IPS-NIHi7 (cell line): ENCODE data around the gene ACAD10.
"Not testable (repeated sequence)": the region's sequence is repeated elsewhere in the genome, so short reads cannot be mapped to it uniquely, and the experiment has no call there.

Experiments
- DNase-seq: peaks from one replicate; pipeline ENCODE4 v3.0.0; 2012; ENCODE audit warnings: mixed read lengths; ENCODE audit errors: extremely low spot score

The ACAD10 gene

GRCh38 chr12:111685811-111686573 is at the start of gene ACAD10, which contains the start of gene BRAP:
ACAD10 (plus strand) TSS chr12:111686053; CDS start chr12:111692710, 6,657 bp downstream.
BRAP (minus strand) TSS chr12:111685956; CDS start chr12:111685792, 164 bp downstream.
- DNase-seq = peak; percentile 99

- peak; percentile 82 for DNase-seq
These were observed 49.5 kb upstream of the ACAD10 start for GRCh38 chr12:111636209-111636945.

- DNase-seq = no peak
These were observed 47.3 kb upstream of the ACAD10 start for GRCh38 chr12:111638556-111638955.

GRCh38 chr12:111640506-111640905 is 45.3 kb upstream of the ACAD10 start:
- DNase-seq = no peak

- no peak for DNase-seq
These were observed 43.0 kb upstream of the ACAD10 start for GRCh38 chr12:111642681-111643426.

GRCh38 chr12:111643427-111643826 is 42.4 kb upstream of the ACAD10 start:
- no peak for DNase-seq

GRCh38 chr12:111645433-111645832 is 40.4 kb upstream of the ACAD10 start:
- no peak for DNase-seq

GRCh38 chr12:111650912-111651311 is 34.9 kb upstream of the ACAD10 start:
- DNase-seq = no peak

GRCh38 chr12:111652530-111652929 is 33.3 kb upstream of the ACAD10 start:
- not testable (repeated sequence) for DNase-seq

GRCh38 chr12:111653596-111653995 is 32.3 kb upstream of the ACAD10 start:
- DNase-seq = no peak

- DNase-seq = no peak
These were observed 30.5 kb upstream of the ACAD10 start for GRCh38 chr12:111655356-111655755.

- DNase-seq = no peak
These were observed 29.8 kb upstream of the ACAD10 start for GRCh38 chr12:111656016-111656415.

GRCh38 chr12:111664499-111664898 is 21.4 kb upstream of the ACAD10 start:
- no peak for DNase-seq

GRCh38 chr12:111664961-111665865 is 20.6 kb upstream of the ACAD10 start:
- DNase-seq = no peak

GRCh38 chr12:111672822-111673381 is 13.0 kb upstream of the ACAD10 start:
- DNase-seq = no peak

- no peak for DNase-seq
These were observed 12.3 kb upstream of the ACAD10 start for GRCh38 chr12:111673503-111673902.

GRCh38 chr12:111677186-111677585 is 8.7 kb upstream of the ACAD10 start:
- DNase-seq = no peak

GRCh38 chr12:111684485-111685198 is 1.2 kb upstream of the ACAD10 start:
- DNase-seq = not testable (repeated sequence)

GRCh38 chr12:111685322-111685810 is 487 bp upstream of the ACAD10 start:
- no peak for DNase-seq

- DNase-seq = no peak
These were observed 787 bp downstream of the ACAD10 start for GRCh38 chr12:111686574-111687105.
